Panc1 (cell line): ENCODE measurements around the gene GMDS.

Experiments
- TF ChIP-seq, protein P1 (sequence below): fragments of 450-650 bp; IDR thresholded peaks from 2 replicates; pipeline ENCODE4 v1.5.1; 2017; ENCODE audit warnings: mild to moderate bottlenecking
- TF ChIP-seq, protein P2 (sequence below), 2 experiments: IDR thresholded peaks; 2 replicates each; pipeline ENCODE4 v1.6.1; 2011 to 2012; ENCODE audit warnings: low read depth in 2 of 2, control low read depth in 1 of 2, low read length in 1 of 2, mild to moderate bottlenecking in 1 of 2, moderate library complexity in 1 of 2; ENCODE audit not compliant: insufficient read depth in 1 of 2

DNA sequence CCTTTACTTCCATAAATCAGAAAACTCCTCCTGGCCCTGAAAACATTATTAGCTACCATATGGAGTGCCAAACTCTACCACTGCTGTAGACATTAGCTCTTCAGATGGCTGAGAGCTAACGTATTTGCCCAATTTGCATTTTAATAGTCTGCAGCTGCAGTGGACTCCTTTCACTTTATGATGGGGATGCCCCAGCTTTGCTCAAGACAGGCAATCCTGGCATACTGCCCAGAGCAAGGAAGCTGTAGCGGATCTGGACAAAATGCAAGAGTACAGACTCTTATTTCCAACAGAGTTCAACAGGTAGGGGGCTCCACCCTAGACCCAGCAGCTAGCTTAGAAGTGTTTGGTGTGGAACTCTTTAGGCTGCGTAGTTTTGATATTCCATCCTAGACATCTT is 389.0 kb downstream of the GMDS start:
- TF ChIP-seq, protein P1, sequence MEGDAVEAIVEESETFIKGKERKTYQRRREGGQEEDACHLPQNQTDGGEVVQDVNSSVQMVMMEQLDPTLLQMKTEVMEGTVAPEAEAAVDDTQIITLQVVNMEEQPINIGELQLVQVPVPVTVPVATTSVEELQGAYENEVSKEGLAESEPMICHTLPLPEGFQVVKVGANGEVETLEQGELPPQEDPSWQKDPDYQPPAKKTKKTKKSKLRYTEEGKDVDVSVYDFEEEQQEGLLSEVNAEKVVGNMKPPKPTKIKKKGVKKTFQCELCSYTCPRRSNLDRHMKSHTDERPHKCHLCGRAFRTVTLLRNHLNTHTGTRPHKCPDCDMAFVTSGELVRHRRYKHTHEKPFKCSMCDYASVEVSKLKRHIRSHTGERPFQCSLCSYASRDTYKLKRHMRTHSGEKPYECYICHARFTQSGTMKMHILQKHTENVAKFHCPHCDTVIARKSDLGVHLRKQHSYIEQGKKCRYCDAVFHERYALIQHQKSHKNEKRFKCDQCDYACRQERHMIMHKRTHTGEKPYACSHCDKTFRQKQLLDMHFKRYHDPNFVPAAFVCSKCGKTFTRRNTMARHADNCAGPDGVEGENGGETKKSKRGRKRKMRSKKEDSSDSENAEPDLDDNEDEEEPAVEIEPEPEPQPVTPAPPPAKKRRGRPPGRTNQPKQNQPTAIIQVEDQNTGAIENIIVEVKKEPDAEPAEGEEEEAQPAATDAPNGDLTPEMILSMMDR, result no peak
- TF ChIP-seq, protein P2, sequence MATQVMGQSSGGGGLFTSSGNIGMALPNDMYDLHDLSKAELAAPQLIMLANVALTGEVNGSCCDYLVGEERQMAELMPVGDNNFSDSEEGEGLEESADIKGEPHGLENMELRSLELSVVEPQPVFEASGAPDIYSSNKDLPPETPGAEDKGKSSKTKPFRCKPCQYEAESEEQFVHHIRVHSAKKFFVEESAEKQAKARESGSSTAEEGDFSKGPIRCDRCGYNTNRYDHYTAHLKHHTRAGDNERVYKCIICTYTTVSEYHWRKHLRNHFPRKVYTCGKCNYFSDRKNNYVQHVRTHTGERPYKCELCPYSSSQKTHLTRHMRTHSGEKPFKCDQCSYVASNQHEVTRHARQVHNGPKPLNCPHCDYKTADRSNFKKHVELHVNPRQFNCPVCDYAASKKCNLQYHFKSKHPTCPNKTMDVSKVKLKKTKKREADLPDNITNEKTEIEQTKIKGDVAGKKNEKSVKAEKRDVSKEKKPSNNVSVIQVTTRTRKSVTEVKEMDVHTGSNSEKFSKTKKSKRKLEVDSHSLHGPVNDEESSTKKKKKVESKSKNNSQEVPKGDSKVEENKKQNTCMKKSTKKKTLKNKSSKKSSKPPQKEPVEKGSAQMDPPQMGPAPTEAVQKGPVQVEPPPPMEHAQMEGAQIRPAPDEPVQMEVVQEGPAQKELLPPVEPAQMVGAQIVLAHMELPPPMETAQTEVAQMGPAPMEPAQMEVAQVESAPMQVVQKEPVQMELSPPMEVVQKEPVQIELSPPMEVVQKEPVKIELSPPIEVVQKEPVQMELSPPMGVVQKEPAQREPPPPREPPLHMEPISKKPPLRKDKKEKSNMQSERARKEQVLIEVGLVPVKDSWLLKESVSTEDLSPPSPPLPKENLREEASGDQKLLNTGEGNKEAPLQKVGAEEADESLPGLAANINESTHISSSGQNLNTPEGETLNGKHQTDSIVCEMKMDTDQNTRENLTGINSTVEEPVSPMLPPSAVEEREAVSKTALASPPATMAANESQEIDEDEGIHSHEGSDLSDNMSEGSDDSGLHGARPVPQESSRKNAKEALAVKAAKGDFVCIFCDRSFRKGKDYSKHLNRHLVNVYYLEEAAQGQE (IDR thresholded peaks at IDR 0.05; ENCODE audit: insufficient read depth in 1 of 2, low read depth in 2 of 2, low read length in 1 of 2), result no peak
